HepG2 (cell line): ENCODE data around the gene FSTL1. TPM values are rescaled to one million over a fixed set of nuclear protein-coding genes. Genes with fewer than 3 reads are reported as not detected.

Experiments used
- ATAC-seq: fragments of 200-7000 bp; cut with Tn5 transposase; 3 replicates; pipeline ENCODE4 v1.9.1; 2020; ENCODE audit warnings: mild to moderate bottlenecking, moderate library complexity
- BruUV-seq: library from RNA; stranded (reverse); fragments of 400-500 nt; replicated peaks from 2 replicates; lab custom pipeline; 2021; lab: Mats Ljungman, UMichigan
- CTCF ChIA-PET: fragments of 300-600 bp; formaldehyde crosslinking; extraction: SDS; loops from one replicate; lab custom pipeline; 2021; ENCODE audit warnings: low total read pairs, inconsistent platforms, low intra/inter-chr PET ratio; lab: Yijun Ruan, JAX
- POLR2A ChIA-PET: fragments of 350-600 bp; sonication (Branson Sonifier 250); formaldehyde crosslinking; loops from one replicate; lab custom pipeline; 2020; ENCODE audit warnings: antibody characterized with exemption, inconsistent platforms; lab: Yijun Ruan, JAX
- DNase-seq: peaks from one replicate; pipeline ENCODE4 v3.0.0-alpha.2; 2015; ENCODE audit warnings: low spot score
- FAIRE-seq: peaks from 3 replicates; lab custom pipeline; 2011; peaks lifted over from hg19 to GRCh38; lab: Jason Lieb, UNC
- H2AFZ ChIP-seq: one replicate; pipeline ENCODE4 v1.6.1; 2011; ENCODE audit warnings: low read length, inconsistent platforms
- H3K27ac ChIP-seq: fragments of 300-600 bp; 3 replicates; pipeline ENCODE4 v1.8.0; 2011; ENCODE audit warnings: mixed run types, mild to moderate bottlenecking, mixed read lengths, low read length, inconsistent platforms; ENCODE audit not compliant: insufficient read depth; ENCODE audit errors: extremely low read length
- H3K27me3 ChIP-seq, 2 experiments: fragments of 200-600 bp in 1 of 2; 2 replicates in 1 of 2; 3 replicates in 1 of 2; pipeline versions ENCODE4 v1.6.0 to v1.8.0; 2011; ENCODE audit warnings: low read length in 2 of 2, mild to moderate bottlenecking in 2 of 2, moderate library complexity in 2 of 2, inconsistent platforms in 1 of 2; ENCODE audit not compliant: insufficient read depth in 2 of 2, control insufficient read depth in 1 of 2
- H3K36me3 ChIP-seq, 2 experiments: fragments of 200-600 bp in 1 of 2; replicated peaks in 1 of 2; 2 replicates in 1 of 2; 3 replicates in 1 of 2; pipeline versions ENCODE4 v1.5.1 to v1.8.0; 2011; ENCODE audit warnings: low read length in 2 of 2, inconsistent platforms in 1 of 2; ENCODE audit not compliant: insufficient read depth in 2 of 2, control insufficient read depth in 1 of 2
- H3K4me1 ChIP-seq: 2 replicates; pipeline ENCODE4 v1.5.1; 2012; ENCODE audit warnings: low read length, inconsistent platforms; ENCODE audit not compliant: insufficient read depth
- H3K4me2 ChIP-seq: 2 replicates; pipeline ENCODE4 v1.6.0; 2011; ENCODE audit warnings: low read depth, low read length, inconsistent platforms
- H3K4me3 ChIP-seq, 3 experiments: fragments of 200-600 bp in 1 of 3; sonication (generic), shearing (Covaris generic) in 1 of 3; replicated peaks in 1 of 3; 2 replicates each; pipeline ENCODE4 v1.5.1; 2011 to 2016; ENCODE audit warnings: low read length in 3 of 3, inconsistent platforms in 2 of 3, low read depth in 2 of 3, mild to moderate bottlenecking in 2 of 3, control low read depth in 1 of 3, mixed read lengths in 1 of 3; ENCODE audit not compliant: insufficient read depth in 1 of 3
- H3K79me2 ChIP-seq: one replicate; pipeline ENCODE4 v1.6.1; 2011; ENCODE audit warnings: low read length, inconsistent platforms; ENCODE audit not compliant: insufficient read depth
- H3K9ac ChIP-seq: 2 replicates; pipeline ENCODE4 v1.6.0; 2011; ENCODE audit warnings: mild to moderate bottlenecking, low read depth, low read length, inconsistent platforms; ENCODE audit not compliant: insufficient read depth
- H3K9me3 ChIP-seq: 2 replicates; pipeline ENCODE4 v1.5.1; 2012; ENCODE audit warnings: mild to moderate bottlenecking, low read length
- H4K20me1 ChIP-seq: 2 replicates; pipeline ENCODE4 v1.6.0; 2011; ENCODE audit warnings: inconsistent platforms, mild to moderate bottlenecking, low read length, moderate library complexity; ENCODE audit not compliant: insufficient read depth
- CTCF ChIP-seq: sonication (generic); formaldehyde crosslinking; IDR thresholded peaks from 2 replicates; pipeline ENCODE4 v1.5.0; 2020; ENCODE audit warnings: mild to moderate bottlenecking, missing genetic modification reagents, moderate library complexity
- EEA1 ChIP-seq: sonication (generic); formaldehyde crosslinking; IDR thresholded peaks from 2 replicates; pipeline ENCODE4 v1.5.1; 2020; ENCODE audit warnings: mild to moderate bottlenecking, missing genetic modification reagents, borderline replicate concordance
- HIC2 ChIP-seq: sonication (generic); formaldehyde crosslinking; IDR thresholded peaks from 2 replicates; pipeline ENCODE4 v1.9.0; 2022; ENCODE audit warnings: low read depth, missing genetic modification reagents
- MAX ChIP-seq: IDR thresholded peaks from 2 replicates; pipeline ENCODE4 v1.6.1; 2012; ENCODE audit warnings: inconsistent platforms
- SNAPC4 ChIP-seq: sonication (generic); formaldehyde crosslinking; IDR thresholded peaks from 2 replicates; pipeline ENCODE4 v1.4.0; 2020; ENCODE audit warnings: mild to moderate bottlenecking, missing genetic modification reagents
- SUZ12 ChIP-seq: fragments of 150-350 bp; IDR thresholded peaks from 2 replicates; pipeline ENCODE4 v1.6.1; 2014; ENCODE audit warnings: low read depth, low read length
- ZNF580 ChIP-seq: IDR thresholded peaks from 2 replicates; pipeline ENCODE4 v1.6.1; 2016; ENCODE audit warnings: low read depth, borderline replicate concordance
- WGBS: methylation state at CpG from one replicate; pipeline ENCODE4 v1.1.6; 2017; ENCODE audit warnings: low lambda C conversion rate; 5-methylcytosine and 5-hydroxymethylcytosine counted together
- in situ Hi-C: cut with HindIII; loops from 2 replicates; pipeline ENCODE4 v1.10.0; 2017; ENCODE audit warnings: low pct_unique_long_range_greater_than_20kb; ENCODE audit not compliant: extremely low pct_ligation_motif_present
- intact Hi-C: fragments of 100-400 bp; cut with micrococcal nuclease; formaldehyde crosslinking; loops from one replicate; pipeline ENCODE4 v1.10.0; 2022; ENCODE audit not compliant: unreplicated experiment
- polyA plus RNA-seq, 8 experiments: library from polyadenylated mRNA; depleted of rRNA in 3 of 8; stranded (reverse) in 7 of 8; unstranded in 1 of 8; fragments of >200 nt; fragmentation: Illumina TruSeq in 4 of 8; extraction: Trizol in 4 of 8; gene quantifications; 2 replicates each; pipeline versions ENCODE4 v1.2.1 to v1.2.3, GENCODE V29; 2011 to 2016; ENCODE audit warnings: low read depth in 4 of 8, missing spikeins in 1 of 8, mixed read lengths in 1 of 8; ENCODE audit not compliant: insufficient read depth in 1 of 8
- total RNA-seq, 5 experiments: library from RNA; depleted of rRNA; stranded (reverse); fragments of >200 nt; fragmentation: Illumina TruSeq; extraction: Trizol; gene quantifications; 2 replicates each; pipeline ENCODE4 v1.2.3, GENCODE V29; 2016; ENCODE audit warnings: low read depth in 1 of 5

Gene FSTL1
- total and polyA plus RNA-seq, 2 of the 13 experiments (the other 11 are each of a cell fraction or from before 2014, with no cell fraction given): 0.07 to 0.29 TPM

GRCh38 chr3:120448756-120449155 is 2.0 kb downstream of the FSTL1 start (continued):
- TF ChIP-seq CTCF: no peak
- no peak for TF ChIP-seq EEA1
- TF ChIP-seq ZNF580: no peak

GRCh38 chr3:120446891-120447668 is 3.7 kb downstream of the FSTL1 start:
- H4K20me1 ChIP-seq: no peaks in the 10 kb centered on the region
- BruUV-seq: no TSS peak
- H3K36me3 ChIP-seq: no peaks in the 10 kb centered on the region
- H3K79me2 ChIP-seq: no peaks in the 10 kb centered on the region
- TF ChIP-seq HIC2 (CRISPR knock-in tag) (no peak), SUZ12 (no peak), SNAPC4 (CRISPR knock-in tag) (no peak), MAX (no peak)
- WGBS: 0% methylated on average over 1 of the region's 1 CpG
- H3K27ac ChIP-seq: no peak overlapping the region
- H3K4me3 ChIP-seq: no peak overlapping the region
- no peak for ATAC-seq
- H3K4me2 ChIP-seq: no peak overlapping the region
- 0 out of 2 replicates have a peak, but pooled peaks cover 7% of the 10 kb centered on the region for H3K4me1 ChIP-seq
- H2AFZ ChIP-seq: no peak overlapping the region
- FAIRE-seq: no peak
- DNase-seq: no peak
- intact Hi-C loops: no loop called here
- in situ Hi-C loops: no loop called here
- H3K9ac ChIP-seq: no peak overlapping the region
- peaks cover 3 to 41% of the 10 kb centered on the region in 2 experiments; a peak in 4 of 5 replicates for H3K27me3 ChIP-seq
- no peaks in the 10 kb centered on the region for H3K9me3 ChIP-seq
- POLR2A ChIA-PET: no interaction called here
- CTCF ChIA-PET: no interaction called here
